ENCODE data around the gene SALL1. TPM values are rescaled to one million over a fixed set of nuclear protein-coding genes. Genes with fewer than 3 reads are reported as not detected.

The SALL1 gene
- total RNA-seq, 1 experiment from 2014 or later = 101 TPM

- H4K91ac ChIP-seq (ENCODE audit: insufficient read length, low read depth, low read length) = no peak overlapping the region
- no peak overlapping the region for H2BK12ac ChIP-seq (ENCODE audit: insufficient read length, low read depth, low read length)
- no peak overlapping the region for H3K9ac ChIP-seq (ENCODE audit: extremely low read depth, insufficient read length, low read length)
- H3K9me3 ChIP-seq (ENCODE audit: control insufficient read depth, low read depth, low read length) = no peaks in the 10 kb centered on the region
- H3T11ph ChIP-seq (ENCODE audit: low read length) = no peak overlapping the region
- H3K56ac ChIP-seq (ENCODE audit: insufficient read length, low read depth, low read length) = no peak overlapping the region
- no peaks in the 10 kb centered on the region for H4K20me1 ChIP-seq (ENCODE audit: control insufficient read depth, insufficient read depth, insufficient read length)
- H4K5ac ChIP-seq (ENCODE audit: insufficient read length, low read depth, low read length) = no peak overlapping the region
- peaks cover 45 to 47% of the 10 kb centered on the region in 2 experiments for H3K4me1 Mint-ChIP-seq
- H2AFZ ChIP-seq (ENCODE audit: low read length) = no peak overlapping the region
- no peak overlapping the region for H2BK5ac ChIP-seq (ENCODE audit: insufficient read length, low read length)
- no peak overlapping the region for H3K4me2 ChIP-seq (ENCODE audit: insufficient read depth, insufficient read length, low read length)
- no peak overlapping the region for H2BK20ac ChIP-seq (ENCODE audit: low read depth, low read length, poor library complexity, severe bottlenecking)
- no peak overlapping the region for H3K27ac ChIP-seq (ENCODE audit: insufficient read length, low read depth, low read length)
- DNase-seq = no peak
- no peak overlapping the region for H3K4me3 Mint-ChIP-seq
- no peak overlapping the region for H2BK15ac ChIP-seq (ENCODE audit: low read depth, low read length)
- peaks cover 5% of the 10 kb centered on the region for H3K27me3 Mint-ChIP-seq (ENCODE audit: low read depth)
- no peaks in the 10 kb centered on the region for H3K79me2 ChIP-seq (ENCODE audit: insufficient read depth, low read length)
- no peak overlapping the region for H2BK120ac ChIP-seq (ENCODE audit: low read depth, low read length, poor library complexity, severe bottlenecking)
- no peaks in the 10 kb centered on the region for H3K27me3 ChIP-seq (ENCODE audit: insufficient read depth, low read length)
- H3K14ac ChIP-seq (ENCODE audit: insufficient read depth, low read length) = no peak overlapping the region
- H2AK5ac ChIP-seq (ENCODE audit: insufficient read length, low read length) = no peak overlapping the region
- H3K4ac ChIP-seq (ENCODE audit: low read depth, low read length) = no peak overlapping the region
- no peaks in the 10 kb centered on the region for H3K9me3 Mint-ChIP-seq
- no peak overlapping the region for H3K27ac Mint-ChIP-seq
- H3K18ac ChIP-seq (ENCODE audit: insufficient read length, low read depth, low read length) = no peak overlapping the region
- peaks cover 2% of the 10 kb centered on the region; the same call in 1 of the 2 replicates for H3K4me1 ChIP-seq (ENCODE audit: insufficient read depth, low read length)
- peak; percentile 50 for TF ChIP-seq CTCF (conservative IDR thresholded peaks at IDR 0.05)
- H3K79me1 ChIP-seq (ENCODE audit: insufficient read depth, low read depth, low read length, poor library complexity, severe bottlenecking) = no peaks in the 10 kb centered on the region
- no peaks in the 10 kb centered on the region for H3K36me3 Mint-ChIP-seq (ENCODE audit: insufficient read depth in 1 of 3, low read depth in 3 of 3)
- no CpG with 5 or more reads among the region's 5 CpGs for WGBS (ENCODE audit: extremely low coverage, insufficient read length, low lambda C conversion rate)
- H3K23ac ChIP-seq (ENCODE audit: insufficient read length, low read depth, low read length) = no peak overlapping the region
- H3K23me2 ChIP-seq (ENCODE audit: insufficient read length, low read depth, low read length, poor library complexity, severe bottlenecking) = no peaks in the 10 kb centered on the region
- no peak overlapping the region for H4K8ac ChIP-seq (replicated peaks; ENCODE audit: insufficient read length, low read depth, low read length)
Measured at GRCh38 chr16:51125992-51126391, 25.1 kb downstream of the SALL1 start.
